Stimulated activated CD4-positive, alpha-beta T cell treated with anti-CD3 and anti-CD28 coated beads, Interleukin-15, amount 100 ng/mL, for 48 hours (primary cell): Measurements from ENCODE around the gene EIF2B1.

ENCODE experiments used
- DNase-seq, 2 donors: peaks; one replicate each; pipeline ENCODE4 v3.0.0-alpha.2; 2020; ENCODE audit warnings: low read depth in 2 of 2

The EIF2B1 gene

DNA sequence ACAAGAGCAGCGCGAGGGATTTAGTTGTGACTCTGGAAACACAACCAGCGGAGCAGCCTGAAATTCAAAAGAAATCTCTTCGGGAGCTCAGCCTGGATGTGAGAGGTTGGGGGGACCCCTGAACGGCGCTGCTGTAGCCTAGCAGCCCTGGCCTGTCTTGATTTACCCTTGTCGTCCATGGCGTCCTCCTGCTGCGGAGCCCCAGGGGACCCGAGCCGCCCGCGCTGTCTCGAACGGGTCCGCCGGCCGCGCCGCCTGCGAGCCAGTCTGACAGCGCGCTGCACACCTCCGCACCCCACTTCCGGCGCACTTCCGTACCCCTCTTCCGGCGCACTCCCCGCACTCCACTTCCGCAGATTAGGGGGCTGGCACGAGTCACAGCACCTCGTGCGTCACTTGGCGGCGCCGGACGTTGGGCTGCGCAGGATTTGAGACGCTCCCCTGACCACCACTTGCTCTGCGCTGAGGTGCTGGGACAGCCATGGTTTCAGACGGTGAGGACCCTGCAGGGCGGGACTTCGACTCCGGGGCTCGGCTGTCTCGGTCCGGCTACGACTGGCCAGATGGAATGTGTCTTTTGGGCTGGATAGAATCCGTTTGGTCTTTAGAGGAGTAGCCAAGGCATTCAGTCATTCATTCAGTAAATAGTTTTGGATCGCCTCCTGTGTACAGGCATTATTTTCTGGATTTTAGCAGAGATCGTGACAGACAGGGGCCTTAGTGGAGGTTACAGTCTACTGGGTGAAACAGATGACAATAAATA, at the start of gene EIF2B1, which contains the start of gene GTF2H3:
EIF2B1 (minus strand) TSS at position 308 of the 763 bp plus-strand sequence; CDS start at position 179, 129 bp downstream.
GTF2H3 (plus strand) TSS at position 451 of the 763 bp plus-strand sequence; CDS start at position 482, 31 bp downstream.
- peak; percentile 95 to 96 for DNase-seq

DNA sequence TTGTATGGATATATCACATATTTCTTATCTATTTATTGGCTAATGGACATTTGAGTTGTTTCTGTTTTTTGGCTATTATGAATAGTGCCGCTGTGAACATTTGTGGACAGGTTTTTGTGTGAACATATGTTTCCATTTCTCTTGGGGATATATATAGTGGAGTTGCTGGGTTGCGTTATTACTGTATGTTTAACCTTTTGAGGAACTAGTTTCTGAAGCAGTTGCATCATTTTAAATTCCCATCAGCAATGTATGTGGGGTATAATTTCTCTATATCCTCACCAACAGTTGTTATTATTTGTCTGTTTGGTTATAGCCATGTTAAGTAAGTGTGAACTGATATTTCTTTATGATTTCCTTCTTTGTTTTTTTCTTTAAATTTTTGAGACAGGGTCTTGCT, 48.1 kb upstream of the EIF2B1 start:
- no peak for DNase-seq

DNA sequence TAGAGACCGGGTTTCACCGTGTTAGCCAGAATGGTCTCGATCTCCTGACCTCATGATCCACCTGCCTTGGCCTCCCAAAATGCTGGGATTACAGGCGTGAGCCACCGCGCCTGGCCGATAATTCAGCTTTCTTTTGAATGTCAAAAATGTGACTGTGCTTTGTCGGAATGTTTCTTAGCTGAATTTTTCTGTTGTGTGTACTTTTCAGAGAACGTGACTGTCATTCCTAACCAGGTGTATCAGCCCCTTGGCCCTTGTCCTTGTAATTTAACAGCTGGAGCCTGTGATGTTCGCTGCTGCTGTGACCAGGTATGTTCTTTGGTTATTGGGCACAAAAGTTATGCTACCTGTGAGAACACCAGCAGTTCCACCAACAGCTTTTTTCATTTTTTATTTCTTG, 45.5 kb upstream of the EIF2B1 start:
- DNase-seq, result no peak

DNA sequence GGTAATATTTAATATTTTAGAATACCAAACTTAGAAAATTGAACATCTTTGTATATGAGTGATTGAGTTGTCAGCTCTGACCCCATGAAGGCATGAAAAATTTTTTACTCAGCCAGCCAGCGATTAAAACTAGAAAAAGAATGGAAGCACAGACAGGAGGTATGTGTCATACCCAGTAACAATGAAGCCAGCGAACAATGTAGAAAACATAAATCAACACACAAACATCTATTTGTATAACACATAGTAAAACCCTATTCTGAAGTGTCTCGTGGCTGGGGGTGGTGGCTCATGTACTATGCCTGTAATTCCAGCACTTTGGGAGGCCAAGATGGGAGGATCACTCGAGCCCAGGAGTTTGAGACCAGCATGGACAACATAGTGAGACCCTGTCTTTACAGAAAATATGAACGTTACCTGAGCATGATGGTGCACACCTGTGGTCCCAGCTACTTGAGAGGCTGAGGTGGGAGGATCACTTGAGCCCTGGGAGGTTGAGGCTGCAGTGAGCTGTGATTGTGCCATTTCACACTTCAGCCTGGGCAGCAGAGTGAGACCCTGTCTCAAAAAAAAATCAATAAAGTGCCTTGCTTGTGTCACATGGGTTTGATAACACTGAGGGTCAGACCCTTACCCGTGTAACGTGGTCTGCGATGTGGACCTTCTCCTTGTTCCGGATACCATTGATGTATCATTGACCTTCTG, 43.3 kb upstream of the EIF2B1 start:
- DNase-seq, result no peak

DNA sequence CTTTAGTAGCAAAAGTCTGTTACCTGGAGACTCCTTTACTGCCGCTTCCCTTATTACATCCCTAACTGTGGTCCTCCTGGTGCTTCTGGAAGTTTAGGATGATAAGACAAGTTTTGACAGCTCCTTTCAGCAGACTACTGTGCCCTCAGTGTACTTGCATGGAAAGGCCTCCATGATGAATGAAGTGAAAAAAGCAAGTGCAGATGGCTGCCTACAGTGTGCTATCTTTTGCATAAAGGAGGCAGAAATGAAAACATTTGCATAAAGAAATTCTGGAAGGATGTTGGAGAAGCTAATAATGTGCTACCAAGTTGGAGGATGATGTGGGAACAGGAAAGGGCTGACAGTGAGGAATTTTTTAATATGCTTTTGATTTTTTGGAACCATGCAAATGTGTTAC, 42.0 kb upstream of the EIF2B1 start:
- DNase-seq, result no peak

DNA sequence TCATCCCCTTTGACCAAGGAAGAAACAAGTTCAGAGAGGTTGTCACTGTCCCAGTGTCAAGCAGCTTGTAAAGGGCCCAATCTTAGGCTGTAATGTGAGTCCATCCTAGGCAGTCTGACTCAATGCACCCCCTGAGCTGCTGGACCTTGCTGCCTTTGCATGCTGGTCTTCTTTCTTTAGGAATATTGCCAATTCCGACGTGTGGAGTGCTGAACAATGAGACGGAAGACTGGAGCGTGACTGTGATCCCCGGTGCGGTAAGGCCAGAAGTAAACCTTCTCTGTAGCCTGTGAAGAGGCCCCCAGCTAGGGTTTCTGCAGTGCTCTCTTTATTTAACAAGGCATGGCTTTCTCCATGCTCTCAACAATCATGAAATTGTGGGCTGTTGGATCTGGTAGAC, 38.4 kb upstream of the EIF2B1 start:
- no peak for DNase-seq

DNA sequence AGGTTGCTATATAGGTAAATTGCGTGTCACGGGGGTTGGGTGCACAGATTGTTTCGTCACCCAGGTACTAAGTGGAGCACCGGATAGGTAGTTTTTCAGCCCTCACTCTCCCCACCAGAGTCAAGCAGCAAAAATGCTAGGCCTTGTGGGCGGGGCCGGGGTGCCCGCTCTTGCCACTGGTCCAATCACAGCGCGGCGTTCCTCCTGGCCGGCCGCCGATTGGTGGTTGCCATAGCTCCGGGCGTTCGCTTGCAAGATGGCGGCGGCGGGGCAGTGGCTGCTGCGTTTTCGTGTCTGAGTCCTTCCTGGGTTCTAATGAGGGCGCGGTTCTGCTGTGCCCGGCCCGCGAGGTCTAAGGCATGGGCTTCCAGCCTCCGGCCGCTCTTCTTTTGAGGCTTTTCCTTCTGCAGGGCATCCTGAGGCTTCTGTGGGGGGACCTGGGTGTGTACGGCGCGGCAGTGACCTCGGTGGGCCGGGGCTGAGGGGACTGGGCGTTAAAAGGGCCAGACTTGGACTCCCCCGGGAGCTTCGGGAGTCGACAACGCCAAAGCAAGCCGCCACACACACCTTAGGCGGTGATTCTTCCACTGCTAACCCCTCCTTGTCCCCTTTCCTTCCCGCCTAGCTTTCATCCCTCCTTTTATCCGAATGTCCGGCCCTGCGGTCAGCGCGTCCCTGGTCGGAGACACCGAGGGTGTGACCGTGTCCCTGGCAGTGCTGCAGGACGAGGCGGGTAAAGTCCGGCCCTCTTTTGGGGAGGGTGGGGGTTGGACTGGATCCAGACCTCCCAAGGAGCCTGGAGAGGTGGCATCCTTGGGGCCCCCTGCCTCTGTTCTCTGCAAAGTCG, 37.6 kb upstream of the EIF2B1 start, which contains the start of gene TCTN2:
TCTN2 (plus strand) TSS at position 232 of the 847 bp plus-strand sequence; CDS start at position 360, 128 bp downstream.
- peak; percentile 88 to 95 for DNase-seq

DNA sequence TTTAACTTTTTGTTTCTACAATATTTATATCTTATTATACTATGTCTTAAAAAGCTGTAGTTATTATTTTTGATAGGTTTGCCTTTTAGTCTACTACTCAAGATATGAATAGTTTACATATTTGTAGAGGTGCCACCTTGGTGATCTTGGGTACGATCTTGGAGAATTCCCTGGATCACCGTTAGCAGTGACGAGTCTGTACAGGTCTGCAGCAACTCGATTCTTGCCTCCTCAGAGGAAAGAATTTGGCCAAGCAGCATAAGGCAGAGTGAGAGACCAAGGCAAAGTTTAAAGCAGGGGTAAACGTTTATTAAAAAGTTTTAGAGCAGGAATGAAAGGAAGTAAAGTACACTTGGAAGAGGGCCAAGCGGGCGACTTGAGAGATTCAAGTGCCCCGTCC, 34.3 kb upstream of the EIF2B1 start:
- no peak for DNase-seq

DNA sequence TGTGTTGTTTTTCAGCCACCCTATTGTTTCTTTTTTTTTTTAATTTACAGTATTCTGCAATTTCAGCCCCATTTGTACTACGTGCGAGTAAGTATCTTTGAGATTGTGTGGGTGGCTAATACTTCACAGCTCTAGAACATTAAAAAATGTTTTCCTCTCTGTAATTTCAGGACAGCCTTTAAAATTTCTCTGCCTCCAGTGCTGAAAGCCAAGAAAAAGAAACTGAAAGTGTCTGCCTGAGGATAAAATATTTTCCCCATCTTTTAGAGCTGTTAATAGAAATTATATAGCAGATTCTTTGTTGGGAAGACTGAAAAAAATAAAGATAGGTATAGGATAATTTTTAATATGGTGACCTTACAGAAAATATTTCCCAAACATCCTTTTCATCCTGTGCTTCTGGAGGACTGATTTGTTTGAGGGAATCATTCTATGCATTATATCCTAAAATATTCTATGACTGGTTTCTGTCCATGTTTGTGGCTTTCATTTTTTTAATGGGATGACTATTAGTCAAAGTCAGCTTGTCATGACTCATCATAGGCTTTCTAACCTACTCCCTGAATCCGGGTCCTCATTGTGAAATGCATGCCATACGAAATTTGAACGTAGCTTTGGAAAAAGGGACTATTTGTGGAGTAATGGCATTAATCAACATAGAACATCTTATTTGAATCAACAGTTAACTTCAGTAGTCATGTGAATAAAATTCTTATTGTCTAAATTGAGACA, 26.7 kb upstream of the EIF2B1 start:
- no peak for DNase-seq

DNA sequence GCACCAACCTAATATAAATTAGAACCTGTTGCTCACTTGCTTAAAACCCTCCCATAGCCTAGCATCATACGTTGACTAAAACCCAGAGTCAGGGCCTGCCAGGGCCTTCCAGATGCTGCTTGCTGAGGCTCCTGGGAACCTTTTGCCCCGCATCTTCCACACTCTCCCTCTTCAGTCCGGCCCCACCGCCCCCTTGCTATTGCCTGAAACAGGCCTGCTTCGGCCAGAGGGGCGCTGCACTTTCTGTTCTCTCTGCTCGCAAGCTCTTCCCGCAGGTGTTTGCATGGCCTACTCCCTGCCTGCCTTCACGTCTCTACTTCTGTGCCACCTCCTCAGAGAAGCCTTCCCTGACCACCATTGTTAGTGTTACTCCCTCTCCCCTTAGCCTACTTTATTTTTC, 23.7 kb upstream of the EIF2B1 start:
- DNase-seq, result no peak

DNA sequence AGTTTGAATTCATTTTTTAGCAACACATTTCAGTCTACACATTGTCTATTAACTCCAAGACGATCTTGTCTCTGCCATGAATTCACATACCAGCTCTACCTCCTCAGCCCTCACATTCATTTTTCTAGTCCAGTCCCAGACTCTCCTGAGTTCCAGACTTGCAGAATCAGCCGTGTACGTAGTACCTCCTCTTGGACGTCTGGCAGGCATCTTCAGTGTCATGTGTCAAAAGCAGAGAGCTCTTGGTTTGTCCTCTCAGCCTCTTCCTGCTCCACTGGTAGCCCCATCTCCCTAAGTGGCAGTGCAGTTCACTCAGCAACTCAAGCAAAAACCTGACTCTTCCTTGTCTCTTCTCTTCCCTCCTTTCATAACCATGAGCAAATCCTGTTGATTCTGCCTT, 22.9 kb upstream of the EIF2B1 start:
- no peak for DNase-seq

DNA sequence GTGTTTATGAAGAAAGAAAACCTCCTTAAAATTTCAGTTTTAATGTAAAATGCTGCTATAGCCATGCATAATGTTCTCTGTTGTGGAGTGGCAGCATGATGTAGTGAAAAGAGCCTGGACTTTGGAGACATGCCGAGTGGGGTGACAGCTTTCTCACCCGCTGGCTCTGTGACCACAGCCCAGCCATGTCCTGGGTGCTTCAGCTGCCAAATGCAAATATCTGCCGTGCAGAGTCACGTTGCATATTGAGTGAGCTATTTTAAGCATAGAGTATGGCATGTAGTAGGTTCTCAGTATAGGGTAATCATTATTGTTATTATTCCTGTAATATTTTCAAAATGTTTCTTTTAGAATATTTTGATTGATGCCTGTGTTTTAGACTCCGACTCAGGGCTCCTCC, 21.9 kb upstream of the EIF2B1 start:
- no peak for DNase-seq

DNA sequence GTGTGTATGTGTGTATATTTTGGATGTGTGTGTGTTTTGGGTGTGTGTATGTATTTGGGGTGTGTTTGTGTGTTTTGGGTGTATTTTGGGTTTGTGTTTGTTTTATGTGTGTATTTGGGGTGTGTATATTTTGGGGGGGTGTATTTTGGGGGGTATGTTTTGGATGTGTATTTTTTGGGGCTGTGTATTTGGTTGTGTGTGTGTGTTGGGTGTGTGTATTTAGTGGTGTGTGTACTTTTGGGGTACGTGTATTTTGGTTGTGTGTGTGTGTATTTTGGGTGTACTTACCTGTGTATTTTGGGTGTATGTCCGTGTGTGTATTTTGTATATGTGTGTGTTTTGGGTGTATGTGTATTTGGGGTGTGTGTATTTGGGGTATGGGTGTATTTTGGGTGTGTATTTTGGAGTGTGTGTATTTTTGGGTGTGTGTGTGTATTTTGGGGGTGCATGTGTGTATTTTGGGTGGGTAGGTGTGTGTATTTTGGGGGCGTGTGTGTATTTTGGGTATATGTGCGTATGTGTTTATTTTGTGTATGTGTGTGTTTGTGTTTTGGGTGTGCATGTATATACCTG, 20.7 kb upstream of the EIF2B1 start:
- no peak for DNase-seq

DNA sequence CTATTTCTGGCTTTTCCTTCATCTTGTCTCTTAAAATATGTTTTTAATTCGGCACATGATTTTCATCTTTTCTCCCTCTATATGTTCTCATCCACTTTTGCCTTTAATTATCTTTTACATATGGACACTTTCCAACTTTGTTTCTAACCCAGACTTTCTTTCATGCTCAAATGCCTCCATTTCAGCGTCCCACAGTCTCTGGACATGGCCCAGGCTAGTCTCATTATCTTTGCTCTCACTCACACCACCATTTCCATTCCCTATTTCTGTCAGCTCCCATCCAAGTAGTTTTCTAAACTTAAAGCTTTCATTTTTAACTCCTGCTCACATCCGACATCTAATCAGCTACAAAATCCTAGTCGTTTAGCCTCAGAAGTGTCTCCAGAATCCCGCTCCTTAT, 14.9 kb upstream of the EIF2B1 start:
- no peak for DNase-seq

DNA sequence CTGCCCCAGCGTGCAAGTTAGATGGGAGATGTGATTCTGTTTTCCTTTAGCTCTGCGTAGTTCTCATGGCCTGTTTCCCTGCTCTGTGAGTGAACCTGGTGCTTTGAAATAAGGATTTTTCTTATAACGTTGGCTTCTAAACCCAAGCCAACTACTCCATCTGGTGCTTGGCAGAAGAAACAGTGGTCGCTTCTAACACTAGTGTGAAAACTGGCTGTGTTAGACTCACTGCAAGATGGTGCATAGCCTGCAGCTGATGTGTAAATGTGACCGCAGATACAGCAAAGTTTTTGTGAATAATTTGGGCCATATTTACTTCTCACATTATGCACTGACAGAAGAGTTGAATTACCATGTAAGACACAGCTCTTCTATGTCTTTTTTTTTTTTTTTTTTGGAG, 12.4 kb upstream of the EIF2B1 start:
- no peak for DNase-seq

DNA sequence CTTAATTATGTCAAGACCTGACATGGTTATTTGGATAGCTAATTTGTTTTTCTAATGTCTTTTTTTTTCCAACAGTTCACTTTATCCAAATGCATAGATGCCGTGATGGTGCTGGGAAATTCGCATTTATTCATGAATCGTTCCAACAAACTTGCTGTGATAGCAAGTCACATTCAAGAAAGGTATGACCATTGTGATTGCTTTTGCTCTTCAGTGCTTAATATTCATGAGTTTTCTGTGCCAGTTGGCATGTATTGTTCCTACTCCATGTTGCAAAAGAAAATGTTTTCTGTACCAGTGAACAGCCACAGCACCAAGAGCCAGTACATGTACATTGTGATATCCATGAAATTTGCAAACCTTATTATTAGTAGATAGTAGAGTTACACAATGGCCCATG, 11.9 kb upstream of the EIF2B1 start:
- DNase-seq, result no peak

DNA sequence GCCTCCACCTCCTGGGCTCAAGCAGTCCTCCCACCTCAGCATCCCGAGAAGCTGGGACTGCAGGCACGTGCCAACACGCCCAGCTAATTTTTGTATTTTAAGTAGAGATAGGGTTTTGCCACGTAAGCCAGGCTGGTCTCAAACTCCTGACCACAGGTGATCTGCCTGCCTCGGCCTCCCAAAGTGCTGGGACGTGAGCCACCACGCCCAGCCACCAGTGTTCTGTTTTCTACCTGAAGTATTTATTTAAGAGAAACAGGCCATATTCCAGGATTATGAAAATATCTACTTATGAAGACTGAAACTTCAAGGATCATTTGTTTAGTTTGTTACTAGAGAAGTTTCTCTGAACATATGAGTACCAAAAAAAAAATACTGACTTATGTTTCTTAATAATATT, 10.4 kb upstream of the EIF2B1 start:
- DNase-seq, result no peak

DNA sequence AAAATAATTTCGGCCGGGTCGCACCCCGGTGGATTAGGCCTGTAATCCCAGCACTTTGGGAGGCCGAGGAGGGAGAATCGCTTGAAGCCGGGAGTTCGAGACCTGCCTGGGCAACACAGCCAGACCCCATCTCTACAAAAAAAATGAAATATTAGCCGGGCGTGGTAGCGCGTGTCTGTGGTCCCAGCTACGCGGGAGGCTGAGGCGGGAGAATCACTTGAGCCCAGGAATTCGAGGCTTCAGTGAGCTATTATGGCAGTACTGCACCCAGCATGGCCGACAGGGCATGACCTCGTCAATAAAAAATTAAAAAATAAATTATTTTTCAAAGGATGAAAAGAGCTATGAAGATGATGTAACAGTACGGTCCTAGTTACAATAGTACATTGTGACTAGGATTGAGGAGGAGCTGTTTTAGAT, 666 bp upstream of the EIF2B1 start:
- DNase-seq, result no peak

DNA sequence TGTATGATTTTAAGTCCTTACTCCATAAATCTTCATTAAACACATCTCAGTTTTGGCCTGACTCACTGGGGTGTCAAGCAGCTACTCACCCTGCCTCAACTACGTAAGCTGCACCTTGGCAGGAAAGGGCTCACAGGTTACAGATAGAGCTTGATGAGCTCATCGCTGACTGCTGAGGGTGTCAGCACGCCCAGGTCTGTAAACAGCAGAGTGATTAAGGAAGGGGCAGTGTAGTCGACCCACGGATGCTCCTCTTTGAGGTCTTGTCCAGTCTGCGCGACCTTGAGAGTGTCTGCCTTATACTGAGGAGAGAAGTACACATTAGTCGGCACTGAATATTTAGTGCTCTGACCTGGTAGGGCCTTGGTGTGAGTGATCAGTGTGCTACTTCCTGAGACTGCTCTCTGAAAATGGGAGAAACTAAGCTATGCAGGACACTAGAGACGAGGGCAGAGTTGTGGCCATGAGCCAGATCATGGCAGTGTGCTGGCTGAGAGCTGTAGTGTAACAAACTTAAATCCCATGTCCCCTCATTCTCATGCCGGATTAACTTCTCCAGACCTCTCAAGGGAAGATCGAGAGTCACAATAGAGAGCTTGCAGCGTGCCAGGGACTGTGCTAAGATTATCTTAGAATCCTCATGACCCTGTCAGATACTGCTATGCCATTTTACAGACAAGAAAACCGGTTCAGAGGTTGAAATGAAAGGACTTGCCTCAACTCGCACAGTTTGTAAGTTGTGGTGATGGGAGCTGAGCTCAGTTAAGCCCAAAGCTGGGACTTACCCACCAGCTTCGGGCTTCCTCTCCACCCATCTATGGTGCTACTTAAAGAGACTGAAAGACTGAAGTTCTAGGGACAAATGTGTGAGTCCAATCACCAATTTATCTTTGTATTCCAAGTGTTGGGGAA, 11.6 kb downstream of the EIF2B1 start:
- DNase-seq, result no peak

DNA sequence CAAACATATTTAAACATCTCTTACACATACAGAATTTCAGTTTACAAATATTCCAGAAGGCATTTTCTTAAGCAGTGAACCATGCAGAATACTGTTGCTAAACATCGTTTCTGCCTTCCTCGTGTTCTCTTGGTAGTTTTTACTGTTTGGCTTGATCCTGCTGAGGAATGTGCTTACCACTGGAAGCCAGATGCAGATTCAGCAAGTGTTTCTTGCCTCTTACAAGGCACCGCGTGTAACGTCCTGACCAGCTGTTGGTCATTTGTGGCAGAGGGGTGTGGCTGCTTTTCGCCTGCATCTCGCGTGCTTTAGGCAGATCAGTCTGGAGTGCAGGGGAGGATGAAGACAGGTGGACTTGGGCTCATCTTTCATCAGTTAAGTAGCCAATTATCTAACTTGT, 12.4 kb downstream of the EIF2B1 start:
- DNase-seq, result no peak
